ENCODE results near the gene RSRC1. TPM values are rescaled to one million over a fixed set of nuclear protein-coding genes. Genes with fewer than 3 reads are reported as not detected.
A peak's percentile ranks its signal among the peaks of the same experiment; 100 is the strongest.

The RSRC1 gene
- total RNA-seq, 1 donor from 2014 or later, result 77.9 TPM

DNA sequence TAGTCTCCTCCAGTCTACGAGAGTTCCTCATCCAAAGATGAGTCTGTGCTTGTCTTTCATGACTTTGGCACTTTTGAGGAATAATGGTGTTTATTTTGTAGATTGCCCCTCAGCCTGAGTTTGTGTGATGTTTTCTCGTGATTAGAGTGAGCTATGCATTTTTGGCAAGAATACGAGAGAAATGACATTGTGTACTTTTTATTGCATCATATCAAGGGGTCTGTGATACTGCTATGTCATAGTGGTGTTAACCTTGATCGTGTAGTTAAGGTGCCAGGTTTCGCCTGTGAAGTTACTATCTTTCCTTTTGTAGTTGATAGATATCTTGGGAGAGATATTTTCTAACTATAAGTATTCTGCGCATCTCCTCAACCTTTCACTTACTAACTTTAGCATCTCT, 18.9 kb downstream of the RSRC1 start:
- DNase-seq (ENCODE audit: low read depth), result no peak

DNA sequence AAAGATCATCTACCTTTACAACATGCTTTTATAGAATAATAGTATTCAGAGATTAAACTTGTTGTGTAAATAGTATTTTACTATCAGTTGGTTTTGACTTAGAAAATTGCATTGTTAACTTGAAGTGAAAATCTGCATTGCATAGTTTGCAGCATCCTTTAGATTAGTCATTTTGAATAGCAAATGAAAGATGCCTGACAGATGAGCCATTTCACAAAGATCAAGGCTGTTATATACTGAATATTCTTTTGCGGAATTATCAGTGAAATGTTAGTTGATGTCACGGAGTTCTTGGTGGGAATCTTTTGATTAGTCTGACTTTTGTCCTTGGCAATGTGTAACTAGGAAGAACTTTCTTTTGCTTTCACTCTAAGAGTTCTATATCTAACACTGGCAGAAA, 24.5 kb downstream of the RSRC1 start:
- no peak for DNase-seq (ENCODE audit: low read depth)

DNA sequence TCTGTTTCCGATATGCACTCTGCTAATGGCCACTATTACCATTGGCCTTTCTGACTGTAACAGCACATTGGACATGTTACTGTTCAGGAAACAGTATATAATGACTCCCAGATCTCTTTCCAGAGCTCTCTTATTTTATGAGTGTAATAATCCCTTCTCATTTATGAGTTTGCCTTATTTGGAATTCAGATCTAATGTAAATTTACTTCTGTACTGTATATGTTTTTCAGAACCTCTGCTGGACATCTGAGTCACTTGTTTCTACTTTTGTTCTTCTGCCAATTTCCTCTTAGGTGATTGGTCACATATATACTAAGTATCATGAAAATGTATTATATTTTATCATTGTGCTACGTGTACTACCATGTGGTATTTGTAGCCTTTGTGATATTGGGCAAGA, 30.5 kb downstream of the RSRC1 start:
- no peak for DNase-seq (ENCODE audit: low read depth)

DNA sequence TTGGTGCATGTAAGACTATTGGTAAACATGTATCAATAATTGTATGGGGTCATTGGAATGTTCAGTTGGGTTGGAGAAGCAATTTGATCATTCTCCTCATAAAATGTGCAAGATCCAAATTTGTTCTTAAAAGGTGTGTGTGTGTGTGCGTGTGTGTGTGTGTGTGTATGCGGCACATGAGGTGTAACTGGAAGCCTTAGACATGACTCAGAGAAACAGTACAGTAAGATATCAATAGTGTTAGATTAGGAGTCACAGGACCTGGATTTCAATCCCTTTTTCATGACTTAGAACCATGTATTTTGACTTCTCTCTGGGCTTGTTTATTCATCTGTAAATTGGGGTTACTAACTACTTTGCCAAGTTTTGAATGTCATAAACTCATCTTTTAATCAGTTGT, 38.3 kb downstream of the RSRC1 start:
- DNase-seq (ENCODE audit: low read depth), result no peak

DNA sequence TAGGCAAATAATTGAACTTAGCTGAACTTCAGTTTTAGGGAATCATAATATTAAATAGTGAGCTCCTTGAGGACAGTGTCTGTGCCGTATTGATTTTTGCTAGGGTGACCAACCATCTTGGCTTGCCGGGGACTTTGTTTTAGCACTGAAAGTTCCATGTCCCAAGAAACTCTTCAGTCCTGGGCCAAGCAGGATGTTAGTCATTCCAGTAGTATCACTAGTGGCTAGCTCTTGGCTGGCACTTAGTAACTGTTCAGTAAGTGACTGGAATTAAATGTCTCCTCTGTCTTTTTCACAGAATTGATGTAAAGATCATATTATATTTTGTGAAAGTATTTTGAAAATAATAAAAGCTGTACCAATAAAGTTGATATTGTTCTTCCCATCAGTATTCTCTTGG, 42.3 kb downstream of the RSRC1 start:
- DNase-seq (ENCODE audit: low read depth), result peak; percentile 31

DNA sequence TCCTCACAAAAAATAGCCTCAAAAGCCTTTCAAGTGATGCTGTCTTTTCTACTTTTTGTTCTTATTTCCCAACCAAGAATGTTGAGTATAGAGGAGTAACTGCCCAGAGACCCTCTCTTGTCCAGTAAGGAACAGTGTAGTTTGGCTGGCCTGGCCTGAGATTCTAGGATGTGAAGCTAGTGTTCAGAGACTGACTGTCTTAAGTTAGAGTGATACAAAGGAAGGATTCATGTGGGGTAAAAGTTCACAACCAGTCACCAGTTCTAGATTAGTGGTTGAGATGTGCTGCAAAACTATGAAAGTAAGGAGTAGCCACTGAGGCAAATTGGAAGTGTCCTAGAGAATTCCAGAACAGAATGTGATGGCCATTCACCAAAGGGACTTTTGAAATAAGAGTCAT, 49.1 kb downstream of the RSRC1 start:
- DNase-seq (ENCODE audit: low read depth), result no peak

DNA sequence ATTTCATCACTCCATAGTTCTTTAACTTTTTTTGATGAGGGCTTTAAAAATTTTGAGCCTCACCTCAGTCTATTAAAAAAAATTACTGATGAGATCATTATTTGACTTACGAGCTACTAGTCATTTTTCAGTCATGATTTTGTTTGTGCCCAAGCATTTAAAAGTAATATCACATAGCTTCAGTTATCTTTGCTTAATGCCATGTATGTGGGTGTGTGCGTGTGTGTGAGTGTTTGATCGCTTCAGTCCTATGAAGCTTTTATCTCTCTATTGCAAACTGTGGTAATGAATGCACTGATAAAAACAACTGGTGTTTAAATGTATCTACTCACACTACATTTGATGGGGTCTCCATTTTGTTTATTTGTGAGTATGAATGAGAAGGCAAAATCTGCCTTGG, 49.8 kb downstream of the RSRC1 start:
- no peak for DNase-seq (ENCODE audit: low read depth)

DNA sequence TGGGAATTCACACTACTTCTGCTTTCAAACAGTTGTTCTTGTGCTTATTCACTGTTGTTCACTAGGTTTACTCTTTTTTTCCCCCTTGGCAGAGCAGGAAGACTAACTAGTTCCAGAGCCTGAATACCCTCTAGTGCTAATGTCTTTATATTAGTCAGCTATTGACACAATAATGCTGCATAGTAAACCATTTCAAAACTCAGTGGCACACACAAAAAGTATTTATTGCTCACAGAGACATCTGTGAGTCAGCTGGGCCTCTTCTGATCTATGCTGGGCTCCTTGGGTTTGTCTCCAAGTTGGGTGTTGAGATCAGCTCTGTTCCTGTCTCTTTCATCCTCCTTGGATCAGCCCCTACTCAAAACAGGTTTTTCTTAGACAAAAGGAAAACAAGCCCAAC, 51.1 kb downstream of the RSRC1 start:
- peak; percentile 95 for DNase-seq (ENCODE audit: low read depth)

DNA sequence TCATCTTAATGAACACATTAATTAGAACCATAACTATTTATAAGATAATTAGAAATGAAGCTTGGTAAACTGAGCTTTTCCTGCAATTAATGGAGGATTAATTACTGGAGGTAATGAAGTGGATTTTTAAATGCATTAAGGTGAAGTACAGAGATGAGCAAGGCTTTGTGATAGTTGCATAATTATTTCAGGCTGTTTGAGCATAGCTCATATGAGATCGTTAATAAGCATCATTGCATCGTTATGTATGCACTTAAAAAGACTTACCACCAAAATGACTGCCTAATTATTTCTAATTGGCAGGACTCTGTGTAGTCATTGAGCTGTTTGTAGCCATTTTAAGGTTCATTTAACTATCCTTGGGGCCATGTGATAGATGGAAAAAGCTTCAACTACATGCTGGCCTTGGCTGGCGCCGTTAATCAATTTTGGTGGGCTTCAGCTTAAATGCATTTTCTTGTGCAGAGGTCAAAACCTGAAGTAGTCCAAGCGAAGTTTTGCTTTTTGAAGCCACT, 55.3 kb downstream of the RSRC1 start:
- no peak for DNase-seq (ENCODE audit: low read depth)

DNA sequence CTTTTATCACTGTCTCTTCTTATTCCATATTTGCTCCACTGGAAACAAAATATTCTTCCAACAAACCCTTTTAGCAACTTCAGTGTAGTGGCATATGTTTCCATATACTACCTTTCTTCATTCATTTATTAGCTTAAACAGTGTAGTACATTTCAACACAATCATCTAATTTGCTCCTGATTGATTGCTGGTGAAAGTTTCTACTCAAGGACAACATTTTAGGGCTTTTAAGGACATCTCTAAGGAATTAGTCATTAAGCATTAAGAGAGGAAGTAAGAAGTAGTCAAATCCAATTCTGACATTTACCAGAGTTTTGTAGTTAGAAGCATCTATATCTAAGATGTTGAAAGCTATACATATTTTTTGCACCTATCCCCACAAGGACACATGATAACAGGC, 55.8 kb downstream of the RSRC1 start:
- peak; percentile 48 for DNase-seq (ENCODE audit: low read depth)

DNA sequence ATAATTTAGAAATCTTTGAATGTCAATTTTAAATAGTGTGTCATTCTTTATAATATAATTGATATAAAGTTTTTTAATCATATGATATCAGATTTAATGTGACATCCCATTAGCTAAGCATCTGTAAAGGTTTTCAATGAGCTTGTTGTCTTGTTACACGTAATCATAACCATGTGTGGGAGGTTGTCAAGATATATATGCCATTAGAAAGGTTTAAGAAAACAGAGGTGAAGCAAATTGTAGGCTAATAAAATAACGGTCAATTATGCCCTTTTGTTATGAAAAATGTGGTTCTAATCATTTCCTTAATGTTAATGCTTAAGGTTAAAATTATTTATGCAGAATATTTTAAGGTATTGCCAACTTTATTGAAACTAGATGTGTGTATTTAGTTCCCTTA, 56.3 kb downstream of the RSRC1 start:
- no peak for DNase-seq (ENCODE audit: low read depth)

DNA sequence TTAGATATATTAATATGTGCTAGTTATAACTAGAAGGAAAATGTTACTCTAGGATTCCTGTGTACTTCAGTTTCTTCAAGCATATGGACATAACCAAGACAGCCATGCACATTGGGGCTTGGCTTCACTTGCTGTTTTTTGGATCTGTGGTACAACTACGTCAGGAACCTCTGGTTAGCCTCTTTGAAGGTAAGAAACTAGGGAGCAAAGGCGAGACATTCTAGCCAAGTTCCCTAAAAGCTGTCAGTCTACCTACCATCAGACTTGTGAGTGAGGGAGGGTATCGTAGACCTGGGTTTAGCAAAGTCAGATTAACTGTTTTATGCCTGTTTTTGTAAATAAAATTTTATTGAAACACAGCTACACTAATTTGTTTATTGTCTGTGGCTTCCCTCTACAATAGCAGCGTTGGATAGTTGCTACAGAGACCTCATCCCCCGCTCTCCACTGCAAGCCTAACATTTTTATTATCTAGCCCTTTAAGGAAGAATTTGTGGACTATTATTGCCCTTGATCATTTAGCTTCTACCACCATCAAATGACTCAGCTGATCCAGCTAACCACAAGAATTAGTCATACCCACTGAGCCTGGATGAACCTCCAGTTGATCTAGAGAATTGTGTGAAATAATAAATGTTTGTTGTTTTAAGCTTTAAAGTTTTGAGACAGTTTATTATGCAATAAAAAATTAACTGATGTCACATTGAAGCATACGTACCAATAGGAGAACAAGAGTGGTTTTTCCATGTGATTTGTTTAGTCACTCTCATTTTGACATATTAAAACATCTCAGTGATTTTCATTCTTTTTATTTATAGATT, 58.1 kb downstream of the RSRC1 start:
- DNase-seq (ENCODE audit: low read depth), result peak; percentile 100

DNA sequence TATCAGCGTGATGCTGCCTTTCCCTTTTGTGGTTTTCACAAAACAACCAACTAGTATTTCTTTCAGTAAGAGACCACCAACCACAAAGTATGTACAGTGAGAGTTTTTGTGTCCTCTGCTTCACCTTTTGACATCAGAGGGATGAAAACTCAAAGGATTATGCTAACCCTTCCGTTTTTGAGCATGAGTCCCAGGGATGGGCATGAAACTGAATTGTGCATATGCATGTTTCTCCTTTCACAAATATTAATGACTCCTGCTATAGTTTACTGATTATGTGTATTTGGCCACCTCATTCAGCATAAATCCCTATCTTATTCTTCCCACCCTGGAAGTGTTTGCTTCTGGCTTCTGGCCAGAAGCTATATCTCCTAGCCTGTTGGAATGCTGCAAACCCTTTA, 59.2 kb downstream of the RSRC1 start:
- DNase-seq (ENCODE audit: low read depth), result no peak

DNA sequence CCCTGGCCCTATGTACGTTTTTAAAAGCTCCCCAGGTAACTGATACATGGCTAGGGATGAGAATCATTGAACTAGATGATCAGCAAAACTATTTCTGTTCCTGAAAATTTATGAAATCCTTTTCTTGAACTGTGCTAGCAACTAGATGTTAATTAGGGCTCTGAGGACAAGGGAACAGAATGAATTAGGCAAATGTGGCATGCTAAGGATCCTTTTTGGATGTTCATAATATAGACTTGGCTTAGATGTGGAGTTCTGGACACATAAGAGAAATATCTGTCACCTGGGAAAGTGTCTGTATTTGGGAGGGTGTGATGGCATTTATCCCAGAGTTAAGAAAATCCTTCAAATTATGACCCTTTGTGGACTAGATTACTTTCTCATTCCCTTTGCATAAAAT, 71.2 kb downstream of the RSRC1 start:
- no peak for DNase-seq (ENCODE audit: low read depth)

DNA sequence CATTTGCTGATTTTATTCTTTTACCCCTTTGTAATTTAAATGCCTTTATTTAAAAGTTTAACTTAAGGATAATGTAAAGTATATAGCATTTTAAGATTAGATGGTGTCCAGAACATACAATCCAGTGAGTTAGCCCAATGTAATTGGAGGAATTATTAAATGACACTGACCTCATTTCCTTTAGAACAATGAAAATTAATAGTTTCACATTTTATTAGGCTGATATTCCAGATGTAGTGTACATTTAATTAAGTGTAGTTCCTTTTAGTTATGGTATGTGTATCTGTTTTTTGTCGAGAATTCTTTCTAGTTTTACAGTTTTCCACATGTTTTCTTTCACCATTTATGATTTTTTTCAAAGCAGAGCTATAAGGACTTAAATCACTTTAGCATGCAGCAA, 75.8 kb downstream of the RSRC1 start:
- no peak for DNase-seq (ENCODE audit: low read depth)

DNA sequence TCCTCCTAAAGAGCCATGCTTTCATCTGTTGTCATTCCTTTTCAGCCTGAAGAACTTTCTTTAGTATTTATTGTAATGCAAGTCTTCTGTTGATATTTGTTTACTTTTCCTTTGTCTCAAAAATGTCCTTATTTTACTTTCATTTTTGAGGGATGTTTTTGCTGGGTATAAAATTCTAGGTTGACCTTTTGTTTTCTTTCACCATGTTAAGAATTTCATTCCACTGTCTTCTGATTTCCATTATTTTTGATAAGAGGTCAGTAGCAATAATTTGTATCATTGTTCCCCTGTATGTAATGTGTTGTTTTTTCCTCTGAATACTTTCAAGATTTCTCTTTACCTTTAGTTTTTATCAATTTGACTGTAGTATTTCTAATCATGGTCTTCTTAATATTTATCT, 91.1 kb downstream of the RSRC1 start:
- DNase-seq (ENCODE audit: low read depth), result peak; percentile 4

DNA sequence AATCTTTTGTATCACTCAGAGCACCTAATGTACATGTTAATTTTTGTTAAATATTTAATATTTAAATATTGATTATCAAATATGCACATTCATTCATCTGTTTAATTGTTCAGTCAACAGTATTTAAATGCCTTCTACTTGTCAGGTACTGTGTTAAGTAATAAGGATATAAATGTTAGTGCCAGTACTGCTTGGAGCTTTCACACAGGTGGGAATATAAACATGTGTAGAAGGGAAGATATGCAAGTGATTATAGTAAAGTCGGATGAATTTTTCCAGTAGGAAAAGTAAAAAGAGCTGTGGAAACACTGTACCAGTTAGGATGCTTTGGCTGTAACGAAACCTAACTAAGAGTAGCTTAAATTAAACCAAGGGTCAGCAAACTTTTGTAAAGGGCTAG, 95.4 kb downstream of the RSRC1 start:
- no peak for DNase-seq (ENCODE audit: low read depth)

DNA sequence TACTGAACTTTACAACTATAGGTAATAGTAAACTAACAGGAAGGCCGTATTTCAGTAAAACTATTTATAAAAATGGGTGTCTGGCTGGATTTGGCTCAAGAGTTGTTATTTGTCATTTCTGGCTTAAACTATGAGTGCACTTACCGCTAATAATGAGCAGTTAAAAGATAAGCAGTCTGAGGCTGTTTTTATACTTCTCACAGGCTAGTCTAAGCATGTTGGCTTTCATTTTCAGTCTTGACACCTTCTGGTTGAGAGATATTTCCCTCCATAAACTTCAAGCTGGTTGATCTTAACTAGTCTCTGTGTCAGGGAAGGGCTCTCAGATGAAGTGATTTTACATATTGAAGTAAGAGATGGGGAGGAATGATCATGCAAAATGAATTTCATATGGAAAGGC, 96.1 kb downstream of the RSRC1 start:
- no peak for DNase-seq (ENCODE audit: low read depth)

DNA sequence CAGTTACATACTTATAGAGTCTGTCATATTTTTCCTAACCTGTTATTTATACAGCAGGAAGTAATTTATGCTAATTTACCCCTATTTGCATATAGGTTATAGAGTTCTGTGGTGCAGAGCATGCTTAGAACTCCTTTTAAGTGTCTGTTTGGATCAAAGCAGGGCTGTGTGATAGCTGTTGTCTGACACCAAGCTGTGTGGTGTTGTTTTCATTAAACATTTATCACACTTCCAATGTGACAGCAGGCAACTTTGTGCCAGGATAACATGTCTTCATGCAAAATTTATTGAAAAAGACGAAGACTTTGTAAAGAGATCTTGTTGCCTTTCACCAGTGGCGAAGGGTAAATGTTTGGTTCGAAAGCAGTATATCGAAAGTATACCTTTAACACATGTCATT, 100.2 kb downstream of the RSRC1 start:
- DNase-seq (ENCODE audit: low read depth), result no peak

DNA sequence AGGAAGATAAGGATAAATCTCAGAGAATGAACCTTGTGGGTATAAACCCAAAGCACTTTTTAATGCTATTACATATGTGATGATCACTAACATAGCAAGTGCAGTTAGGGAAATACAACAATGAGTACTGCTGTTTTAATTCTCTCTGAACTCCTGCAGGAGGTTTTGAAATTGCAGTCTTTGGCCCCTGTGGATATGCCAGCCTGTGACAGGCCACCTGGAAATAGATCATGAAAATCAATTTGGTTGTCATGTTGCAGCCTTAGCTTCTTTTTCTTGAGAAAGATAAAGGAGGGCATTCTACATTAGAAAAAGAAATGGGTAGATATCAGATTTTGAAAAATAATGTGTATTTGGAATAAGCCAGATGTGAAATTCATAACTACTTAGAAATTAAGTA, 103.6 kb downstream of the RSRC1 start:
- DNase-seq (ENCODE audit: low read depth), result no peak

DNA sequence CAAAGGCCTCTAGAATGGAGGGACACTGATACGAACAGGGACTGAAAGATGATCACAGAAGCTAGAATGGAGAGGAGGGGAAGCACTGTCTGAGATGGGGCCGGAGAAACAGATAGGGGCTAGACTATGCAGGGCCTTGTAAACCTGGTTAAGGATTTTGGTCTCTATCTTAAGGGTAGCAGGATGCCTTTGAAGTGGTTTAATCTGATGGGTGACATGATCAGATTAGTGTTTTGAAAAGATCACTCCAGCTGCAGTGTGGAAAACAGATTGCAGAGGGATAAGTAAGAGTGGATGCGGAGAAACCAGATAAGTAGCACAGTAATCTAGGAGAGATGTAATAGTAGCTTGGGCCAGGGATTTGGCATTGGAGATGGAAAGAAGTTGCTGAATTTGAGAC, 108.1 kb downstream of the RSRC1 start:
- no peak for DNase-seq (ENCODE audit: low read depth)

DNA sequence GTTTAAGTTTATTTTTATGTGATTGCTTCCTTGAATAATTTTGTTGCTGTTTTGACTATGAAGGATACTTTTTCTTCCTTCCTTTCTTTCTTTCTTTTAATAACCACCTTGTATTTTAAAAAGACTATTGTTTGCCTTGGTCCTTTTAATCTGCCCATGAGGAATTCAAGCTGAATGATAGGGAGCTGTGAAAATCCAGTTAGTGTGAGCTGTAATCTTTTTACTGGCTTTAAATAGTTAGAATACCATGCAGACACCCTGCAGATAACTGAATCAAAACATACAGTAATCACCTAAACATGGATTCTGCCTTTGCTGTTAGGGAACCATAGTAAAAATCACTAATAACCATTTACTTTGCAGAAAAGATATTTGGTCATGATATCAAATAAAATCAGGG, 110.7 kb downstream of the RSRC1 start:
- DNase-seq (ENCODE audit: low read depth), result no peak

DNA sequence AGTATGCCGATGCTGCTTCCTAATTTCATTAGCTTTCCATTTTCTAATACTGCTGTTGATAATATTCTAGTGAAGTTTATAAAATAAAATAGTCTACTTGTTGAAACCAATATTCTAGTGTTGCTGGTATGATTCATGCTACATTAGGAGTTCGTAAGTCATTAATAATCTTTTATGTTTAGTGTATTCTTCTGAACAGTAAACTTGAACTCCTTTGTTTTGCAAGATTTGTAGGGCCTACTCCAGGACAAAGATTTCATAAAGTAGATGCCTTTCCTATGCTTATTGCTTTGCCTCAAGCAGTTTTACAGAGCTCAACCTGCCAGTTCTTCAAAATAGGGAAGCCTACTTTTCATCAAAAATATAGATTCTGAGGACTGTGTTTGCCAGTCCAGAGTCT, 111.5 kb downstream of the RSRC1 start:
- peak; percentile 27 for DNase-seq (ENCODE audit: low read depth)

DNA sequence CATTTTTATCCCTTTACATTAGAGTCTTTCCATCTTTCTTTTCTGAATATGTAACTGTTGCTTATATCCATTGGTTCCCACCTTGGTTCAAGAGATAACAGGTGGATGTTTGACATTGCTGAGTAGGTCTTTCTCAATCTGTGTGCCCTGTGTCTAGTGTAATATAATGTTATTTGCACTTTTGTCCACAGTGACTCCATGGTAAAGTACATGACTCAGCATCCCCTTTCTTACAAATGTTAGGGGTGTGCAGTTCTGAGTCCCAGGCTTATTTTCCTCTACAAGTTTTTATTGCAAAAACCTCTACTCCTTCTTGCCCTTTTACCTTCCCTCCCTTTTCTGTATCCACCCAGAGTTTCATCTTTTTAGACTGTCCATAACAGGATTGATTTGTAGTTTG, 116.5 kb downstream of the RSRC1 start:
- DNase-seq (ENCODE audit: low read depth), result no peak
